Adrenal gland (tissue), 12 donors: Measurements from ENCODE around the gene DIO1. TPM values are rescaled to one million over a fixed set of nuclear protein-coding genes. Genes with fewer than 3 reads are reported as not detected.
A peak's percentile ranks its signal among the peaks of the same experiment; 100 is the strongest.

Experiments used
- DNase-seq, 7 donors: peaks; one replicate each; pipeline ENCODE4 v3.0.0-alpha.2; 2019 to 2020
- H3K27ac ChIP-seq, 5 donors: fragments of 200-600 bp; sonication (generic) in 4 of 5; 1 replicate in 3 of 5; 2 replicates in 2 of 5; pipeline versions ENCODE4 v1.5.1 to v1.8.0; 2016 to 2020; ENCODE audit warnings: mild to moderate bottlenecking in 1 of 5
- H3K27me3 ChIP-seq: fragments of 200-600 bp; 2 replicates; pipeline ENCODE4 v1.8.0; 2021
- H3K36me3 ChIP-seq, 2 donors: fragments of 200-600 bp; replicated peaks in 1 of 2; 1 replicate in 1 of 2; 2 replicates in 1 of 2; pipeline versions ENCODE4 v1.5.1 to v1.8.0; 2018 to 2022
- H3K4me1 ChIP-seq, 2 donors: fragments of 200-600 bp; replicated peaks in 1 of 2; 1 replicate in 1 of 2; 2 replicates in 1 of 2; pipeline versions ENCODE4 v1.5.1 to v1.8.0; 2018 to 2021
- H3K4me3 ChIP-seq, 4 donors: fragments of 200-600 bp; sonication (generic) in 3 of 4; one replicate each; pipeline ENCODE4 v1.5.1; 2016 to 2018
- H3K9me3 ChIP-seq, 3 donors: fragments of 200-600 bp; sonication (generic) in 1 of 3; replicated peaks in 1 of 3; 1 replicate in 2 of 3; 2 replicates in 1 of 3; pipeline versions ENCODE4 v1.5.1 to v1.8.0; 2016 to 2021
- POLR2A ChIP-seq, 2 donors: fragments of 450-650 bp; IDR thresholded peaks; one replicate each; pipeline ENCODE4 v1.6.1; 2017; ENCODE audit warnings: antibody characterized with exemption in 2 of 2, mild to moderate bottlenecking in 2 of 2, moderate library complexity in 1 of 2
- WGBS, 4 donors: extraction: QIAGEN DNeasy Blood & Tissue Kit in 2 of 4; methylation state at CpG; one replicate each; pipeline versions ENCODE4 v1.1.5 to v1.1.7; 2013 to 2017; 5-methylcytosine and 5-hydroxymethylcytosine counted together
- intact Hi-C, 2 donors: fragments of 100-400 bp; cut with DNase I; formaldehyde crosslinking; loops; one replicate each; pipeline versions ENCODE4 v1.14.1 to v1.15.0; 2022 to 2023
- polyA plus RNA-seq, 3 donors: library from polyadenylated mRNA; stranded (reverse); fragments of 200-250 nt in 2 of 3; fragments of 350-450 nt in 1 of 3; fragmentation: Illumina TruSeq in 1 of 3; extraction: RNeasy Lipid Tissue Mini Kit (QIAGEN cat#74804) in 1 of 3; gene quantifications; one replicate each; pipeline ENCODE4 v1.2.3, GENCODE V29; 2013 to 2014
- total RNA-seq, 9 donors: library from RNA; depleted of rRNA in 4 of 9; stranded (reverse); fragments of >200 nt in 4 of 9; fragments of 120-200 nt in 1 of 9; fragmentation: NEBNext Ultra II Directional in 1 of 9; extraction: Animal tissue kit (Norgen Biotek cat#: 25700) in 1 of 9; gene quantifications; one replicate each; pipeline versions ENCODE4 v1.1.0 to v1.2.4, GENCODE V29; 2013 to 2023
- TF ChIP-seq, protein P1 (sequence below), 6 experiments: fragments of 450-650 bp in 4 of 6; fragments of 200-600 bp in 2 of 6; sonication (generic) in 1 of 6; IDR thresholded peaks; 1 replicate in 5 of 6; 2 replicates in 1 of 6; pipeline versions ENCODE4 v1.5.1 to v1.8.0; 2016 to 2021; ENCODE audit warnings: antibody characterized with exemption in 6 of 6, mild to moderate bottlenecking in 2 of 6, moderate library complexity in 1 of 6
- donor health status: healthy with polysubstance abuse.
- donor health status: Bipolar disorder and iron deficiency.
- donor health status: DM: yes; HTN: yes; CAD: no.
- donor health status: DM: no; HTN: no; CAD: no.
- donor health status: DM: no; HTN: no; CAD: no.
- donor health status: DM: yes; HTN: yes; CAD: no.

Gene DIO1
- total and polyA plus RNA-seq, 12 donors, result 0.03 to 1.5 (median 0.11) TPM; not detected in 7

DNA sequence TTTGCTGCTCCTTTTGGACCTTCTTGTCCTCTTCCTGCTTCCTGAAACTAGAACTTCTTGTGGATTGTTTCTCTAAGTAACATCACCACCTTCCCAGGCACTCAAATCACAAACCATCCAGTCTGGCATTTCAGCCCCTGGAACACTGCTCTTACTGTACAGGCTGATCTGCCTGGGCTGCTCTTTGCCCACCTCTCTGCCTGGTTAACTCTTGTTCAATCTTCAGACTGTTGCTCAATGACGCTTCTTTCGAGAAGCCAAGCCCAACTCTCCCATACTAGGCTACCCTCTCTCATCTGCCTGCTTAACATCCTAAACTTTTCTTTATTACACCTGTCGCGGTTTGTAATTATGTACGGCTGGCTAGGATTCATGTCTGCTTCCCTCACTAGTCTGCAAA lies 657 bp downstream of the DIO1 start:
- Histone ChIP-seq H3K27ac (no peak overlapping the region), H3K4me3 (no peak overlapping the region), H3K9me3 (no peaks in the 10 kb centered on the region), H3K27me3 (no peaks in the 10 kb centered on the region), H3K36me3 (no peaks in the 10 kb centered on the region), H3K4me1 (peaks cover 32 to 37% of the 10 kb centered on the region in 2 donors)
- TF ChIP-seq, protein P1, sequence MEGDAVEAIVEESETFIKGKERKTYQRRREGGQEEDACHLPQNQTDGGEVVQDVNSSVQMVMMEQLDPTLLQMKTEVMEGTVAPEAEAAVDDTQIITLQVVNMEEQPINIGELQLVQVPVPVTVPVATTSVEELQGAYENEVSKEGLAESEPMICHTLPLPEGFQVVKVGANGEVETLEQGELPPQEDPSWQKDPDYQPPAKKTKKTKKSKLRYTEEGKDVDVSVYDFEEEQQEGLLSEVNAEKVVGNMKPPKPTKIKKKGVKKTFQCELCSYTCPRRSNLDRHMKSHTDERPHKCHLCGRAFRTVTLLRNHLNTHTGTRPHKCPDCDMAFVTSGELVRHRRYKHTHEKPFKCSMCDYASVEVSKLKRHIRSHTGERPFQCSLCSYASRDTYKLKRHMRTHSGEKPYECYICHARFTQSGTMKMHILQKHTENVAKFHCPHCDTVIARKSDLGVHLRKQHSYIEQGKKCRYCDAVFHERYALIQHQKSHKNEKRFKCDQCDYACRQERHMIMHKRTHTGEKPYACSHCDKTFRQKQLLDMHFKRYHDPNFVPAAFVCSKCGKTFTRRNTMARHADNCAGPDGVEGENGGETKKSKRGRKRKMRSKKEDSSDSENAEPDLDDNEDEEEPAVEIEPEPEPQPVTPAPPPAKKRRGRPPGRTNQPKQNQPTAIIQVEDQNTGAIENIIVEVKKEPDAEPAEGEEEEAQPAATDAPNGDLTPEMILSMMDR (IDR thresholded peaks at IDR 0.05), result no peak
- TF ChIP-seq POLR2A (IDR thresholded peaks at IDR 0.05), result no peak
- intact Hi-C loops, result loop anchor here in 1 of 2 donors (10.0 kb wide), 1 partner anchor 50 kb away; the partner anchor contains the start of genes IFT25 and LRRC42
- DNase-seq, result peak in 1 of 7 donors; percentile 11
- 93 to 97% (median 94%) methylated on average over 5 of the region's 5 CpGs for WGBS, 4 donors

DNA sequence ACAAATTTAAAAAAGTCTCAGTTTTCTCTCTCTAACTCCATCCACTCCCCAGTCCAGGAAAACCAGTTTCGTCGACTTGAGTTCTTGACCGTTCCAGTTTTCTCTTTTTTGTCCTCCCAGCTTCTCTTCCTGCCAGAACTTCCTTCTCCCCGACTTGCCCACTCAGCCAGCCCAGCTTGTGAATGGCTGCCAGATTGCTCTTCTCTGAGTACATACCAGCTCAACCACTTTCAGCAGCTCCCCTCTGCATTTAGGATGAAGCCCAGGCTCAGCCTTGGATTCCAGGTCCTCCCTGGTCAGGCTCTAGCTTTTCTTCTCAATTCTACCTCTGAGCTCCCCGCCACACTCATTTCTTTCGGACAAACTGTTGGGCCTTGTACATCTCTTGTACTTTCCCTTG lies 1.4 kb downstream of the DIO1 start:
- no peaks in the 10 kb centered on the region for H3K36me3 ChIP-seq
- no peak for DNase-seq
- no peaks in the 10 kb centered on the region for H3K27me3 ChIP-seq
- TF ChIP-seq, protein P1 (IDR thresholded peaks at IDR 0.05), result no peak
- no peak for TF ChIP-seq POLR2A (IDR thresholded peaks at IDR 0.05)
- intact Hi-C loops, result loop anchor here in 1 of 2 donors (10.0 kb wide), 1 partner anchor 49 kb away; the partner anchor contains the start of genes IFT25 and LRRC42
- no peak overlapping the region for H3K4me3 ChIP-seq
- no peak overlapping the region for H3K27ac ChIP-seq
- no peaks in the 10 kb centered on the region for H3K9me3 ChIP-seq
- peaks cover 32 to 35% of the 10 kb centered on the region in 2 donors for H3K4me1 ChIP-seq
- 79 to 81% (median 80%) methylated on average over 6 of the region's 6 CpGs for WGBS, 4 donors

DNA sequence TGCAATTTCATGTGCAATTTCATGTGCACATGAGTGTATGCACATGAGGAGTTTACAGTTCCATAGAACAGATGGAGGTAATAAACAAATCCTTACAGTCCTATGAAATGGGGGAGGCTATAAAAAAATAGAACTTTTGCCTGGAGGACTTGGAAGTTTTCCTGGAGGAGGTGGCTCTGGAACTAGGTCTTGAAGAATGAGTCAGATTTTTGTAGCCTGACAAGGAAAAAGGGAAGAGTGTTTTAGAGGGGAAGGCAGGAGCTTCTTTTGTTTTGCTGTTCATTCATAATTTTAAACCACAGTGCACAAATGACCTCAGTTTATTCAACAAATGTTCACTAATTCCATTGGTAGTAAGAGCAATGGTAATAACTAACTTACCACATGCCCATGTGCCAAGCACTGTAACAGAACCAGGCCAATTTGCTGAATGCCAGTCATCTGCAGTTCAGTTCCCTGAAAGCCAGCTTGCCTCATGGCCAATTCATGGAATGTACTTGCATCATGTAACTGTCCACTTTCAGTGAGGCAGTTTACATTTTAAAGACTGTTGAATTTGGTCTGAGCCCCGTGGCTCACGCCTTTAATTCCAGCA lies 2.7 kb downstream of the DIO1 start:
- Histone ChIP-seq H3K27me3 (no peaks in the 10 kb centered on the region), H3K4me3 (no peak overlapping the region), H3K36me3 (no peaks in the 10 kb centered on the region), H3K27ac (peak overlapping the region in 4 of 5 donors; percentile 39 to 67 (median 52)), H3K9me3 (no peaks in the 10 kb centered on the region), H3K4me1 (peaks cover 31 to 32% of the 10 kb centered on the region in 2 donors)
- TF ChIP-seq, protein P1 (IDR thresholded peaks at IDR 0.05), result no peak
- no peak for TF ChIP-seq POLR2A (IDR thresholded peaks at IDR 0.05)
- peak in 4 of 7 donors; percentile 15 to 63 (median 46) for DNase-seq
- WGBS, 4 donors, result 50 to 75% (median 65%) methylated on average over 2 of the region's 2 CpGs
- intact Hi-C loops, result loop anchor here in 1 of 2 donors (10.0 kb wide), 1 partner anchor 48 kb away; the partner anchor contains the start of genes IFT25 and LRRC42

DNA sequence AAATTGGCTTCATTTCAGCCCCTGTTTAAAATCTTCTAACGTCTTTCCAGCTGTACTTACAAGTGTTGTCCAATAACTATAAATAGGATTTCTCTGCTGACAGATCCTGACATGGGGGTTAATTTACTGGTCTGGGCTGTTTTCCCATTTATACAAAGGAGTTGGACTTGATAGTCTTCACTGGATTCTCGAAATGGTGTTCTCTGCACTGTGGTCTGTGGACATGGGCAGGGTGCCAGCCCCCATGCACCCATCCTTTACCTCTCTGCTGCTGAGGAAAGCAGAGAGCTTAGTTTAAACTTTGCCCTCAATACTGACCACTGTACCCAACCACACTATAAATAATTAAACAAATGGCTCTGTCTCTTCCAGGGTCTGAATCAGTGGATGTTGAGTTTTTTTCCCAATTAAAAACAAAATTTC lies 5.2 kb downstream of the DIO1 start:
- no peak overlapping the region for H3K4me3 ChIP-seq
- no peaks in the 10 kb centered on the region for H3K27me3 ChIP-seq
- H3K4me1 ChIP-seq, result peaks cover 38 to 45% of the 10 kb centered on the region in 2 donors
- no peaks in the 10 kb centered on the region for H3K9me3 ChIP-seq
- H3K36me3 ChIP-seq, result no peaks in the 10 kb centered on the region
- intact Hi-C loops, result loop anchor here in 1 of 2 donors (10.0 kb wide), 1 partner anchor 46 kb away; the partner anchor contains the start of genes IFT25 and LRRC42
- H3K27ac ChIP-seq, result peak overlapping the region in 1 of 5 donors; percentile 25
- DNase-seq, result peak in 5 of 7 donors; percentile 20 to 69 (median 42)
- 7 to 19% (median 10%) methylated on average over 2 of the region's 2 CpGs for WGBS, 4 donors
- TF ChIP-seq, protein P1 (IDR thresholded peaks at IDR 0.05), result no peak
- TF ChIP-seq POLR2A (IDR thresholded peaks at IDR 0.05), result no peak
